GM21526 (cell line): Measurements from ENCODE around the gene CPNE7.

Source experiments
- ATAC-seq: cut with Tn5 transposase; IDR thresholded peaks from one replicate; pipeline ENCODE4 v1.9.1; 2021; ENCODE audit warnings: moderate library complexity; ENCODE audit not compliant: unreplicated experiment, low FRiP score

The CPNE7 gene

GRCh38 chr16:89575247-89576152 lies at the start of gene CPNE7:
Gene CPNE7 (plus strand): TSS chr16:89575758. CDS start chr16:89575898, 140 bp downstream.
- no peak for ATAC-seq

DNA sequence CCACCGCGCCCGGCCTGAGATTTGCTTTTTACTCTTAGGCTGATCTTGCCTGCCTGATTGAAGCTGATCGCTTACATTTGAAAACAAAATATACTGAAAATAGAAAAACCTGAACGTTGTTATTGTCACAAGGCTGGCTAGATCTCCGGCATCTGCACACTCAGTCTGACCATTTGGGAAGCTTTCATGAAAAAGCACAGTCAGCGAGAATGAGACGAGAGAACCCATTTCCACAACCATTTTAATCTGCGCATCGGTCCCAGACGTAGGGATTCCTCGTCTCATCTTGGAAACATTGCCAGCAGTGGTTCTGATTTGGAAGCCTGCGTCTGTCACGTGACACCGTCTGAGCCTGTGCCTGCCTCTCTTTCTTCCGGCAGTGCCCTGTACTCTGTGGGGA lies 46.5 kb upstream of the CPNE7 start:
- no peak for ATAC-seq

- no peak for ATAC-seq
Measured at GRCh38 chr16:89530401-89531381, 44.9 kb upstream of the CPNE7 start.

- ATAC-seq: no peak
Measured at GRCh38 chr16:89531821-89532526, 43.6 kb upstream of the CPNE7 start.

DNA sequence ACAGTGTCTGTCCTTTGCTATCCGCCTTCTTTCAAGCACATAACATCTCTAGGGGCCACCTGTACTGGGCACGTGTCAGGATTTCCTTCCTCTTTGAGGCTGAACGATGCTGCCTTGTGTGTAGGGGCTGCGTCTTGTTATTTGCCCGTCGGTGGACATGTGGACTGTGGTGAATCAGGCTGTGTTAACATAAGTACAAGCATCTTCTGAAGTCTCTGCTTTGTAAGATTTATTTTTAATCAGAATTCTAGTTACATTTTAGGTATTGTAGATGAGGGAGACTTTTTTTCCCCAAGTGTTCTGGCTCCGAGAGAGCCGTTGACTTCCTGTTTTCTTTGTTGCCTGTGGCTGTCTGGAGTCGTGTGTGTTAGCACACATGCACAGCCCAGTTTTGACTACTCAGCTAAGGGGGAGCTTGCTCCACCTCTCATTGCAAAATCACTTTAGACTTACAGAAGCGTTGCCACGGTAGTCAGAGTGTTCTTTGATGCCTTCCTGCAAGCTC lies 41.3 kb upstream of the CPNE7 start:
- ATAC-seq: no peak

DNA sequence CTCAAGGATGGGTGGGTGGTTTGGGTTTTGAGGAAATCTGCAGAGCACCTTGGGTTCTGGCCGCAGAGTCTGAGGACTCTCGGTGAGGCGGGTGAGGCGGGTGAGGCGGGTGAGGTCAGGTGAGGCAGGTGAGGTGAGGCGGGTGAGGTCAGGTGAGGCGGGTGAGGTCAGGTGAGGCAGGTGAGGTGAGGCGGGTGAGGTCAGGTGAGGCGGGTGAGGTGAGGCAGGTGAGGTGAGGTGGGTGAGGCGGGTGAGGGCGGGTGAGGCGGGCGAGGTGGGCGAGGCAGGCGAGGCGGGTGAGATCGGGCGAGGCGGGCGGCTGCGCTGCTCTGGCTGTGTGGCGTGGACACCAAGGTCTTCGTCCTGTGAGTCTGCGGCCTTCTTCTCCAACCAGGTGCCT lies 39.2 kb upstream of the CPNE7 start:
- no peak for ATAC-seq

- ATAC-seq: no peak
Measured at GRCh38 chr16:89536886-89537548, 38.5 kb upstream of the CPNE7 start.

DNA sequence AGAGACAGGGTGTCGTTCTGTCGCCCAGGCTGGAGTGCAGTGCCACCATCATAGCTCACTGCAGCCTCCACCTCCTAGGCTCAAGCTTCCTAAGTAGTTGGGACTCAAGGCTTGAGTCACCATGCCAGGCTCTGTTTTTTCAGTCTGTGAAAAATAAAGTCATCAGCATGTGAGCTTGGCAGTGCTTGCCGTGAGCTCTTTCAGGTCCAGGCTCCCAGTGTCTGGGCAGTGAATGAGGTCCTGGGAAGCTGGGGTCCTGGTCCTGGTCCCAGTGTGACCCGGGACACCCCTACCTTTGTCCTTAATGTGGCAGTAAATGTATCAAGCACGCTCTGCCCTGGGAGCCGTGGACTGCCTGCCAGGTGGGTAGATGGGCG lies 38.0 kb upstream of the CPNE7 start:
- no peak for ATAC-seq

DNA sequence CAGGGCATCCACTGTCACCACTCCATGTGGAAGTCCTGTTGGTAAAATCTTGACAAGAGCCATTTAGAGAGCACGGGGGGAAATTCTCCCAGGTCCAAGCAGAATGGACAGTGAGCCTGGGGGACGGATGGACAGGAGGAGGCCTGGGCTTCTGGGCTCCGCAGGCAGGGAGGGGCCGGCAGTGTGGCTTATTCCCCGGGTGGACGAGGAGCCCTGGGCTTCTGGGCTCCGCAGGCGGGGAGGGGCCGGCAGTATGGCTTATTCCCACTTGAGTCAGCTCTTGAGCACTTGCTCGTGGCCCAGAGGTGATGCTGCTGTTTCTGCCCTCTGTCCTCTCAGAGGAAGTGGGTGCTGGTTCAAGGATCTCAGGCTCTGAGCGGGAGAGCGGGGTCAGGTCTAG lies 37.3 kb upstream of the CPNE7 start:
- ATAC-seq: no peak

GRCh38 chr16:89540557-89540956 lies 35.0 kb upstream of the CPNE7 start:
- ATAC-seq: no peak

DNA sequence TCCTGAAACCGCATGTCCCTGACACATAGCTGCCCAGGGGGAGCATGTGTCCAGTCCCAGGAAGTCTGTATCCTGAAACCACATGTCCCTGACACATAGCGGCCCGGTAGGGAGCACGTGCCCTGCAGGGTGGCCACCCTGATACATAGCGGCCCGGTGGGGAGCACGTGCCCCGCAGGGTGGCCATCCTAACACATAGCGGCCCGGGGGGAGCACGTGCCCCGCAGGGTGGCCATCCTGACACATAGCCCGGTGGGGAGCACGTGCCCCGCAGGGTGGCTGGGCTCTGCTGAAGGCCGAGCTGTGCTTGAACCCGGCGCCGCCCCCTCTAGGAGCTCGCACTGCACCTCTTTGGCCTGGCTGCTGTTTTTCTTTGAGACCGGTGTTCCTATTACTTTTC lies 33.8 kb upstream of the CPNE7 start:
- no peak for ATAC-seq

DNA sequence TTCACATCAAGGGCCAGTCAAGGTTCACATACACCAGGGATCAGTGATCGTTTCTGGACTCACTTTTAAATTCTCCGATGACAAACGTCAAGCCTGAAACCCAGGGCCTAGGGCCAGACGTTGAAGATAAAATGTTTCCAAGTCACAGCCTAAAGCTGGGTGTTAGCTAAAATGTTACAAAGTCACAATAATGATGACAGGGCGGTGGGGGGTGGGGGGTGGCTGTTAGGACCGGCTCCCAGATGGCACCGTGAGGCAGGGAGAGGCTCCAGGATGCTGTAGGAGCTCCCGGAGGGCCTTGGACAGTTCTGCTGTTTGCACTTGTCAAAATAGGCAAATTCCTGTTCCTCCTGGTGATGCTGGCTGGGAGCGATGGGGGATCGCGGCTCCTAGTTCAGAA lies 31.4 kb upstream of the CPNE7 start:
- ATAC-seq: no peak

DNA sequence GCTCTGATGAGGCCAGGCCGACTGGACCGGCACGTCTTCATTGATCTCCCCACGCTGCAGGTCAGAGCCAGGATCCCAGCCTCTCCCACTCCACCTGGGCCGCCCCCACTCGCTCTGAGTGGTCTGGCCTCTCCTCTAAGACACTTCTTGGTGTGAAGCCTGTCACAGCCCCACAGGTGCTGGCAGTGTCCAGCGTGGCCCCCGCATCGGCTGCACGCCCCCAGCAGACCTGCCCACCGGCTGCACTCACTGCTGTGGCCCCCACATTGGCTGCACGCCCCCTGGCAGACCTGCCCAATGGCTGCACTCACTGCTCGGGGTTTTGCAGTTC lies 30.9 kb upstream of the CPNE7 start:
- ATAC-seq: no peak

GRCh38 chr16:89545044-89545830 lies 30.3 kb upstream of the CPNE7 start:
- ATAC-seq: no peak

DNA sequence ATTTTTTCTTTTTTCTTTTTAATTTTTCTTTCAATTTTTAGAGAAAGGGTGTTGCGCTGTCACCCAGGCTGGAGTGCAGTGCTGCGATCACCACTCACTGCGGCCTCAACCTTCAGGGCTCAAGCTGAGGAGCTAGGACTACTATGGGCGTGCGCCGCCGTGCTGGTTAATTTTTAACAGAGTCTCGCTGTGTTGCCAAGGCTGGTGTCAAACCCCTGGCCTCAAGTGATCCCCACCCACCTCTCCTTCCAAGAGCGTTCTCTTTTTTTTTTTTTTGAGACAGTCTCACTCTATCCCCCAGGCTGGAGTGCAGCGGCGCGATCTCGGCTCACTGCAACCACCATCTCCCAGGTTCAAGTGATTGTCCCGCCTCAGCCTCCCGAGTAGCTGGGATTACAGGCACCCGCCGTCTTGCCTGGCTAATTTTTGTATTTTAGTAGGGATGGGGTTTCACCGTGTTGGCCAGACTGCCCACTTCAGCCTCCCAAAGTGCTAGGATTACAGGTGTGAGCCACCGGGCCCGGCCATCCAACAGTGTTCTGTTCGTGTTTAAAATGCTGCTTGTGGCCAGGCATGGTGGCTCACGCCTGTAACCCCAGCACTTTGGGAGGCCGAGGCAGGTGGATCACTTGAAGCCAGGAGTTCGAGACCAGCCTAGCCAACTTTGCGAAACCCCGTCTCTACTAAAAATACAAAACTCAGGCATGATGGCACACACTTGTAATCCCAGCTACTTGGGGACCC lies 29.6 kb upstream of the CPNE7 start:
- ATAC-seq: no peak

DNA sequence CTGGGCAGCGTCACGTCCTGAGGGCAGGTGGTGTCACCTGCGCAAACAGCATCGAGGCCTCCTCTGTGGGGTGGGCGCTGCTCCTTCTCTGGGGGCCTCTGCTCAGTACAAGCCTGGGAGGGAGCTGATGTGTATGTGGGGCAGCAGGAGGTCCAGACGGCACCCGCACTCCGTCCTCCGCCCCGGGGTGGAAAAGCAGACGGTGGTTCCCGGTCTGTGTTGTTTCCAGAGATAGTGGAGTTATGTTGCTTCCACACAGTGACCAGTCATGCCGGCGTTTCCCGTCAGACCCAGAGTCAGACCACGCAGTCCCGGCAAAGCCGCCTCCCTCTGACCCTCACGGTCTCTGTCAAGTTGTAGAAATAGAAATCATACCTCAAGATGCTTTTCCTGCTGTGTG lies 28.8 kb upstream of the CPNE7 start:
- no peak for ATAC-seq

DNA sequence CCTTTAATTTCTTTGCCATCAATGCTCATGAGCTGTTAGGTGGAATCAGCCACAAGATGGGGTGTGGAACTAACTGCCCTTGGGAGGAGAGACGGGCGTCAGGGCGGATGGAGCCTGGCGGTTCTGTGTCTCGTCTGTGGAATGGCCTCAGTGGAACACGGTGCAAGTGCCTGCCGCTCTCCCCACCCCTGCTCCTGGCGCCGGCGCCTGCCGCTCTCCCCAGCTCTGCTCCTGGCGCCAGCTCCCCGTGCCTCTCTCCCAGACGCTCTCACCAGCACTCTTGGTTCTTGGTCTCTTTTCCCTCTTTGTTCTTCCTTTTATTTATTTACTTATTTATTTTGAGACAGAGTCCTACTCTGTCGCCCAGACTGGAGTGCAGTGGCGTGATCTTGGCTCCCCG lies 28.3 kb upstream of the CPNE7 start:
- no peak for ATAC-seq

DNA sequence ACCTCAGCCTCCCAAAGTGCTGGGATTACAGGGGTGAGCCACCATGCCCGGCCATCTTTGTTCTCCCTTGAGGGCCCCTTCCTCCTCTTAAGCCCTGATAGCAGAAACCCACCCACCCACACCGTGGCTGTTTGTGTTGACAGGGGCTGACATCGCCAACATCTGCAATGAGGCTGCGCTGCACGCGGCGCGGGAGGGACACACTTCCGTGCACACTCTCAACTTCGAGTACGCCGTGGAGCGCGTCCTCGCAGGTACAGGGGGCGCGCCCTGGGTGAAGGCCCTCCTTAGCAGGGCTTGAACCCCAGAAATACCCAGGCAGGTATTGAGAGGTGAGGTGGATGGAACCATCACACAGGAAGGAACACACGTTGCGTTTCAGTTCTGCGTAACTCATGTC lies 27.7 kb upstream of the CPNE7 start:
- ATAC-seq: no peak
